IMR-90 (cell line): ENCODE results near the gene LTBP2. TPM values are rescaled to one million over a fixed set of nuclear protein-coding genes. Genes with fewer than 3 reads are reported as not detected.

Experiments used
- ATAC-seq: fragments of 200-7000 bp; cut with Tn5 transposase; 2 replicates; pipeline ENCODE4 v1.9.1; 2020; ENCODE audit warnings: low read depth, mild to moderate bottlenecking, moderate library complexity
- BruUV-seq: library from RNA; stranded (reverse); fragments of 400-500 nt; replicated peaks from 2 replicates; lab custom pipeline; 2021; lab: Mats Ljungman, UMichigan
- CTCF ChIA-PET: fragments of 300-600 bp; formaldehyde crosslinking; extraction: SDS; loops from one replicate; lab custom pipeline; 2021; ENCODE audit warnings: antibody characterized with exemption; lab: Yijun Ruan, JAX
- POLR2A ChIA-PET: fragments of 300-600 bp; sonication (Branson Sonifier 250); formaldehyde crosslinking; loops from one replicate; lab custom pipeline; 2022; ENCODE audit warnings: antibody characterized with exemption; ENCODE audit not compliant: unreplicated experiment; lab: Charles Lee
- DNase-seq: peaks from one replicate; pipeline ENCODE4 v3.0.0; 2013
- H2AFZ ChIP-seq: replicated peaks from 2 replicates; pipeline ENCODE3; 2013; ENCODE audit warnings: low read length, mild to moderate bottlenecking; ENCODE audit not compliant: poor library complexity
- H2AK5ac ChIP-seq: 2 replicates; pipeline ENCODE4 v1.6.1; 2013; ENCODE audit warnings: low read depth, low read length, inconsistent platforms
- H2AK9ac ChIP-seq: replicated peaks from 2 replicates; pipeline ENCODE3; 2013; ENCODE audit warnings: mild to moderate bottlenecking, low read depth, low read length, moderate library complexity; ENCODE audit not compliant: poor library complexity
- H2BK120ac ChIP-seq: 2 replicates; pipeline ENCODE4 v1.6.1; 2013; ENCODE audit warnings: low read depth, low read length, inconsistent platforms
- H2BK15ac ChIP-seq: 3 replicates; pipeline ENCODE4 v1.6.1; 2013; ENCODE audit warnings: low read depth, low read length, inconsistent platforms
- H2BK20ac ChIP-seq: 2 replicates; pipeline ENCODE4 v1.6.1; 2013; ENCODE audit warnings: low read depth, mild to moderate bottlenecking, inconsistent platforms, low read length, moderate library complexity
- H2BK5ac ChIP-seq: 2 replicates; pipeline ENCODE4 v1.6.1; 2013; ENCODE audit warnings: mild to moderate bottlenecking, low read depth, low read length, inconsistent platforms; ENCODE audit not compliant: poor library complexity, severe bottlenecking
- H3K14ac ChIP-seq: replicated peaks from 2 replicates; pipeline ENCODE4 v1.6.1; 2013; ENCODE audit warnings: low read depth, low read length, inconsistent platforms
- H3K18ac ChIP-seq: 2 replicates; pipeline ENCODE4 v1.6.1; 2013; ENCODE audit warnings: low read depth, low read length, control low read depth
- H3K23ac ChIP-seq: 2 replicates; pipeline ENCODE4 v1.6.1; 2013; ENCODE audit warnings: low read depth, low read length, inconsistent platforms
- H3K27ac ChIP-seq: 2 replicates; pipeline ENCODE4 v1.5.1; 2013; ENCODE audit warnings: mild to moderate bottlenecking, control low read depth, low read length; ENCODE audit not compliant: insufficient read depth
- H3K27me3 ChIP-seq: 2 replicates; pipeline ENCODE4 v1.6.1; 2013; ENCODE audit warnings: low read length; ENCODE audit not compliant: control insufficient read depth, insufficient read depth
- H3K36me3 ChIP-seq: 2 replicates; pipeline ENCODE4 v1.6.1; 2013; ENCODE audit warnings: low read length, mixed read lengths; ENCODE audit not compliant: control insufficient read depth, insufficient read depth
- H3K4ac ChIP-seq: 2 replicates; pipeline ENCODE4 v1.6.1; 2013; ENCODE audit warnings: low read depth, low read length, inconsistent platforms
- H3K4me1 ChIP-seq: 2 replicates; pipeline ENCODE4 v1.6.1; 2013; ENCODE audit warnings: low read length, mixed read lengths; ENCODE audit not compliant: control insufficient read depth, insufficient read depth
- H3K4me2 ChIP-seq: 2 replicates; pipeline ENCODE4 v1.6.1; 2013; ENCODE audit warnings: low read depth, mild to moderate bottlenecking, control low read depth, low read length, moderate library complexity
- H3K4me3 ChIP-seq: 2 replicates; pipeline ENCODE4 v1.5.1; 2013; ENCODE audit warnings: low read depth, mild to moderate bottlenecking, control low read depth, low read length, moderate library complexity; ENCODE audit not compliant: insufficient read depth
- H3K56ac ChIP-seq: 2 replicates; pipeline ENCODE4 v1.6.1; 2013; ENCODE audit warnings: low read length, inconsistent platforms; ENCODE audit not compliant: insufficient read depth; ENCODE audit errors: extremely low read depth
- H3K79me1 ChIP-seq, 2 experiments: 2 replicates each; pipeline ENCODE4 v1.6.1; 2013; ENCODE audit warnings: low read length in 2 of 2, inconsistent platforms in 1 of 2, low read depth in 1 of 2
- H3K9ac ChIP-seq: 2 replicates; pipeline ENCODE4 v1.6.1; 2013; ENCODE audit warnings: low read depth, low read length, control low read depth
- H3K9me1 ChIP-seq: 2 replicates; pipeline ENCODE4 v1.6.1; 2013; ENCODE audit warnings: low read length, inconsistent platforms; ENCODE audit not compliant: insufficient read depth
- H3K9me3 ChIP-seq: 2 replicates; pipeline ENCODE4 v1.6.1; 2013; ENCODE audit warnings: low read length; ENCODE audit not compliant: control insufficient read depth, insufficient read depth
- H4K20me1 ChIP-seq: 2 replicates; pipeline ENCODE4 v1.6.1; 2013; ENCODE audit warnings: low read length, inconsistent platforms; ENCODE audit not compliant: insufficient read depth
- H4K5ac ChIP-seq: 2 replicates; pipeline ENCODE4 v1.6.1; 2013; ENCODE audit warnings: mild to moderate bottlenecking, low read depth, low read length, control low read depth
- H4K8ac ChIP-seq, 2 experiments: 2 replicates each; pipeline ENCODE4 v1.6.1; 2013; ENCODE audit warnings: low read depth in 2 of 2, low read length in 2 of 2, control low read depth in 1 of 2, inconsistent platforms in 1 of 2
- H4K91ac ChIP-seq: 2 replicates; pipeline ENCODE4 v1.6.1; 2013; ENCODE audit warnings: low read depth, low read length, inconsistent platforms; ENCODE audit not compliant: insufficient read depth
- BHLHE40 ChIP-seq: fragments of 150-350 bp; IDR thresholded peaks from 2 replicates; pipeline ENCODE4 v1.6.1; 2016; ENCODE audit warnings: mild to moderate bottlenecking, low read depth, low read length
- CEBPB ChIP-seq: IDR thresholded peaks from 2 replicates; pipeline ENCODE4 v1.6.1; 2012; ENCODE audit warnings: low read depth, low read length, improper control_type of control experiment
- CHD1 ChIP-seq: IDR thresholded peaks from 2 replicates; pipeline ENCODE4 v1.6.1; 2012; ENCODE audit warnings: low read depth, low read length, improper control_type of control experiment
- FOS ChIP-seq: fragments of 150-350 bp; IDR thresholded peaks from 2 replicates; pipeline ENCODE4 v1.6.1; 2016; ENCODE audit warnings: low read depth, low read length
- MAFK ChIP-seq: IDR thresholded peaks from 2 replicates; pipeline ENCODE4 v1.6.1; 2012; ENCODE audit warnings: low read depth, low read length, improper control_type of control experiment
- MAZ ChIP-seq: IDR thresholded peaks from 2 replicates; pipeline ENCODE4 v1.6.1; 2012; ENCODE audit warnings: low read depth, mild to moderate bottlenecking, low read length, improper control_type of control experiment, moderate library complexity, borderline replicate concordance
- MXI1 ChIP-seq: IDR thresholded peaks from 2 replicates; pipeline ENCODE4 v1.6.1; 2012; ENCODE audit warnings: low read depth, mild to moderate bottlenecking, low read length, moderate library complexity, borderline replicate concordance
- NFE2L2 ChIP-seq: fragments of 150-350 bp; IDR thresholded peaks from 2 replicates; pipeline ENCODE4 v1.6.1; 2016; ENCODE audit warnings: low read depth, mild to moderate bottlenecking, low read length
- POLR2A ChIP-seq: IDR thresholded peaks from 2 replicates; pipeline ENCODE4 v1.6.1; 2012; ENCODE audit warnings: mild to moderate bottlenecking, low read depth, low read length
- RAD21 ChIP-seq: IDR thresholded peaks from 2 replicates; pipeline ENCODE4 v1.6.1; 2012; ENCODE audit warnings: low read length, improper control_type of control experiment
- RCOR1 ChIP-seq: IDR thresholded peaks from 2 replicates; pipeline ENCODE4 v1.6.1; 2012; ENCODE audit warnings: mild to moderate bottlenecking, low read length, improper control_type of control experiment; ENCODE audit not compliant: insufficient replicate concordance
- RFX5 ChIP-seq: IDR thresholded peaks from 2 replicates; pipeline ENCODE4 v1.8.0; 2012; ENCODE audit warnings: low read depth, mild to moderate bottlenecking, low read length, moderate library complexity
- SMC3 ChIP-seq: fragments of 150-350 bp; IDR thresholded peaks from 2 replicates; pipeline ENCODE4 v1.6.1; 2016; ENCODE audit warnings: low read depth, mild to moderate bottlenecking, antibody characterized with exemption, low read length, moderate library complexity
- WGBS, 2 experiments: methylation state at CpG; one replicate each; pipeline versions ENCODE4 v1.1.5 to v1.1.7; 2013; ENCODE audit warnings: missing lambda C conversion rate in 2 of 2; ENCODE audit not compliant: insufficient read length in 1 of 2; ENCODE audit errors: extremely low coverage in 2 of 2; 5-methylcytosine and 5-hydroxymethylcytosine counted together
- dilution Hi-C: fragments of 300-500 bp; cut with HindIII; formaldehyde crosslinking; loops from one replicate; pipeline ENCODE4 v1.14.3; 2018; ENCODE audit warnings: low sequenced_read_pairs; ENCODE audit not compliant: unreplicated experiment
- in situ Hi-C: fragments of 300-500 bp; cut with MboI; formaldehyde crosslinking; loops from 3 replicates; pipeline ENCODE4 v1.14.3; 2019; ENCODE audit warnings: low sequenced_read_pairs, inconsistent platforms, mixed read lengths
- intact Hi-C: fragments of 100-400 bp; cut with micrococcal nuclease; formaldehyde crosslinking; loops from 2 replicates; pipeline ENCODE4 v1.10.0; 2022
- polyA plus RNA-seq, 3 experiments: library from polyadenylated mRNA; depleted of rRNA; stranded (reverse); fragments of >200 nt; gene quantifications; 2 replicates each; pipeline ENCODE4 v1.2.3, GENCODE V29; 2012; ENCODE audit warnings: low replicate concordance in 1 of 3
- total RNA-seq: library from RNA; depleted of rRNA; stranded (reverse); fragments of >200 nt; gene quantifications from 2 replicates; pipeline ENCODE4 v1.2.3, GENCODE V29; 2012
- TF ChIP-seq, protein P1 (sequence below): conservative IDR thresholded peaks from 2 replicates; pipeline ENCODE4 v1.5.1; 2012; ENCODE audit warnings: mild to moderate bottlenecking, low read depth, low read length, improper control_type of control experiment
- TF ChIP-seq, protein P2 (sequence below): fragments of 150-350 bp; IDR thresholded peaks from 2 replicates; pipeline ENCODE4 v1.6.1; 2017; ENCODE audit warnings: mild to moderate bottlenecking, antibody characterized with exemption, low read length, low read depth
- TF ChIP-seq, protein P3 (sequence below): fragments of 150-350 bp; IDR thresholded peaks from 2 replicates; pipeline ENCODE4 v1.6.1; 2016; ENCODE audit warnings: low read depth, mild to moderate bottlenecking, low read length, moderate library complexity, borderline replicate concordance

Gene LTBP2
- total and polyA plus RNA-seq, 2 of the 4 experiments (the other 2 are of a cell fraction), result 23.8 to 79.3 TPM

DNA sequence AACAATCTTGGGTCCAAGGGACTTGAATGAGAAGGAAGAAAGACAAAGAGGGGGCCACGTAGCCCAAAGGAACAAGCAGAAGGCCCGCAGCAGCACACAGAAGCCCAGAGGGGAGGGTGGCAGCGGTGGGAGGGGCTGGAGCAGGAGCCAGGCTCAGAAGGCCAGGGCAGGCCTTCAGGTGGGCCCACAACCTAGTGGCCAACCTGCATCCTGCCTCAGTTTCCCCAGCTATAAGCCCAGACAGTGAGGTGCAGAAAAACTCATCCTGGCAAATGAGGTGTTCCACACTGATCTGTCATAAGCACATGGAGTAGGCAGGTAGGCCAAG is 34.1 kb downstream of the LTBP2 start:
- Histone ChIP-seq H3K4ac (peak overlapping the region; percentile 86), H2AFZ (no peak overlapping the region), H2BK5ac (peak overlapping the region; percentile 53), H3K9me1 (peaks cover 71% of the 10 kb centered on the region), H2BK120ac (peak overlapping the region; percentile 91), H3K4me3 (no peak overlapping the region), H3K27me3 (no peaks in the 10 kb centered on the region), H4K20me1 (no peaks in the 10 kb centered on the region), H3K23ac (peak overlapping the region; percentile 31; the same call in 1 of the 2 replicates), H2AK5ac (peak overlapping the region; percentile 90), H3K36me3 (no peaks in the 10 kb centered on the region), H2BK15ac (peak overlapping the region; percentile 94), H3K79me1 (peaks cover 37 to 96% of the 10 kb centered on the region in 2 experiments), H3K9me3 (no peaks in the 10 kb centered on the region), H4K91ac (peak overlapping the region; percentile 80), H2BK20ac (peak overlapping the region; percentile 77), H3K18ac (peak overlapping the region; percentile 55), H3K4me2 (no peak overlapping the region), H2AK9ac (peak overlapping the region; percentile 29), H3K9ac (no peak overlapping the region), H4K5ac (peak overlapping the region; percentile 49; the same call in 1 of the 2 replicates), H3K27ac (no peak overlapping the region), H4K8ac (peak overlapping the region; percentile 16 to 70; a peak in 2 of 4 replicates), H3K56ac (no peak overlapping the region), H3K4me1 (peaks cover 54% of the 10 kb centered on the region), H3K14ac (peak overlapping the region; percentile 22)
- WGBS, 2 experiments, result no CpG with 5 or more reads among the region's 3 CpGs
- intact Hi-C loops (no loop called here), in situ Hi-C loops (no loop called here), dilution Hi-C loops (no loop called here)
- DNase-seq (no peak), ATAC-seq (no peak)
- no TSS peak for BruUV-seq
- no peak for TF ChIP-seq NFE2L2
- TF ChIP-seq, protein P1, sequence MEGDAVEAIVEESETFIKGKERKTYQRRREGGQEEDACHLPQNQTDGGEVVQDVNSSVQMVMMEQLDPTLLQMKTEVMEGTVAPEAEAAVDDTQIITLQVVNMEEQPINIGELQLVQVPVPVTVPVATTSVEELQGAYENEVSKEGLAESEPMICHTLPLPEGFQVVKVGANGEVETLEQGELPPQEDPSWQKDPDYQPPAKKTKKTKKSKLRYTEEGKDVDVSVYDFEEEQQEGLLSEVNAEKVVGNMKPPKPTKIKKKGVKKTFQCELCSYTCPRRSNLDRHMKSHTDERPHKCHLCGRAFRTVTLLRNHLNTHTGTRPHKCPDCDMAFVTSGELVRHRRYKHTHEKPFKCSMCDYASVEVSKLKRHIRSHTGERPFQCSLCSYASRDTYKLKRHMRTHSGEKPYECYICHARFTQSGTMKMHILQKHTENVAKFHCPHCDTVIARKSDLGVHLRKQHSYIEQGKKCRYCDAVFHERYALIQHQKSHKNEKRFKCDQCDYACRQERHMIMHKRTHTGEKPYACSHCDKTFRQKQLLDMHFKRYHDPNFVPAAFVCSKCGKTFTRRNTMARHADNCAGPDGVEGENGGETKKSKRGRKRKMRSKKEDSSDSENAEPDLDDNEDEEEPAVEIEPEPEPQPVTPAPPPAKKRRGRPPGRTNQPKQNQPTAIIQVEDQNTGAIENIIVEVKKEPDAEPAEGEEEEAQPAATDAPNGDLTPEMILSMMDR, result no peak
- no peak for TF ChIP-seq CEBPB
- no peak for TF ChIP-seq RCOR1
- no peak for TF ChIP-seq CHD1
- no peak for TF ChIP-seq MAFK
- no peak for TF ChIP-seq MXI1
- TF ChIP-seq RFX5, result no peak
- TF ChIP-seq, protein P2, sequence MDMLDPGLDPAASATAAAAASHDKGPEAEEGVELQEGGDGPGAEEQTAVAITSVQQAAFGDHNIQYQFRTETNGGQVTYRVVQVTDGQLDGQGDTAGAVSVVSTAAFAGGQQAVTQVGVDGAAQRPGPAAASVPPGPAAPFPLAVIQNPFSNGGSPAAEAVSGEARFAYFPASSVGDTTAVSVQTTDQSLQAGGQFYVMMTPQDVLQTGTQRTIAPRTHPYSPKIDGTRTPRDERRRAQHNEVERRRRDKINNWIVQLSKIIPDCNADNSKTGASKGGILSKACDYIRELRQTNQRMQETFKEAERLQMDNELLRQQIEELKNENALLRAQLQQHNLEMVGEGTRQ, result no peak
- no peak for TF ChIP-seq BHLHE40
- no peak for TF ChIP-seq MAZ
- no peak for TF ChIP-seq POLR2A
- TF ChIP-seq FOS, result no peak
- no peak for TF ChIP-seq SMC3
- no peak for TF ChIP-seq RAD21
- TF ChIP-seq, protein P3, sequence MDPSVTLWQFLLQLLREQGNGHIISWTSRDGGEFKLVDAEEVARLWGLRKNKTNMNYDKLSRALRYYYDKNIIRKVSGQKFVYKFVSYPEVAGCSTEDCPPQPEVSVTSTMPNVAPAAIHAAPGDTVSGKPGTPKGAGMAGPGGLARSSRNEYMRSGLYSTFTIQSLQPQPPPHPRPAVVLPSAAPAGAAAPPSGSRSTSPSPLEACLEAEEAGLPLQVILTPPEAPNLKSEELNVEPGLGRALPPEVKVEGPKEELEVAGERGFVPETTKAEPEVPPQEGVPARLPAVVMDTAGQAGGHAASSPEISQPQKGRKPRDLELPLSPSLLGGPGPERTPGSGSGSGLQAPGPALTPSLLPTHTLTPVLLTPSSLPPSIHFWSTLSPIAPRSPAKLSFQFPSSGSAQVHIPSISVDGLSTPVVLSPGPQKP, result no peak
- ChIA-PET CTCF (no interaction called here), POLR2A (no interaction called here)
